Ishikawa (cell line): ENCODE measurements around the gene NOCT.

Experiments
- CEBPB ChIP-seq: IDR thresholded peaks from 2 replicates; pipeline ENCODE4 v1.6.1; 2012
- CREB1 ChIP-seq: IDR thresholded peaks from 2 replicates; pipeline ENCODE4 v1.6.1; 2012; ENCODE audit warnings: low read depth
- EGR1 ChIP-seq: IDR thresholded peaks from 2 replicates; pipeline ENCODE4 v1.6.1; 2012
- EP300 ChIP-seq: IDR thresholded peaks from 2 replicates; pipeline ENCODE4 v1.6.1; 2012; ENCODE audit warnings: borderline replicate concordance
- FOXM1 ChIP-seq: IDR thresholded peaks from 2 replicates; pipeline ENCODE4 v1.6.1; 2012; ENCODE audit warnings: low read depth, borderline replicate concordance
- NFIC ChIP-seq: IDR thresholded peaks from 2 replicates; pipeline ENCODE4 v1.6.1; 2012
- RAD21 ChIP-seq: IDR thresholded peaks from 2 replicates; pipeline ENCODE4 v1.6.1; 2012; ENCODE audit warnings: low read depth
- TAF1 ChIP-seq: IDR thresholded peaks from 2 replicates; pipeline ENCODE4 v1.6.1; 2012; ENCODE audit warnings: low read depth, mild to moderate bottlenecking
- TCF12 ChIP-seq: IDR thresholded peaks from 2 replicates; pipeline ENCODE4 v1.6.1; 2012; ENCODE audit warnings: low read depth
- TEAD4 ChIP-seq: IDR thresholded peaks from 2 replicates; pipeline ENCODE4 v1.6.1; 2012
- YY1 ChIP-seq: IDR thresholded peaks from 2 replicates; pipeline ENCODE4 v1.6.1; 2012; ENCODE audit warnings: low read depth
- ZBTB7A ChIP-seq: IDR thresholded peaks from 2 replicates; pipeline ENCODE4 v1.6.1; 2012; ENCODE audit warnings: low read depth
- TF ChIP-seq, protein P1 (sequence below): IDR thresholded peaks from 2 replicates; pipeline ENCODE4 v1.6.1; 2012
- TF ChIP-seq, protein P2 (sequence below): IDR thresholded peaks from 2 replicates; pipeline ENCODE4 v1.6.1; 2012
- TF ChIP-seq, protein P3 (sequence below): IDR thresholded peaks from 2 replicates; pipeline ENCODE4 v1.6.1; 2012; ENCODE audit warnings: low read depth, mild to moderate bottlenecking

Gene NOCT

DNA sequence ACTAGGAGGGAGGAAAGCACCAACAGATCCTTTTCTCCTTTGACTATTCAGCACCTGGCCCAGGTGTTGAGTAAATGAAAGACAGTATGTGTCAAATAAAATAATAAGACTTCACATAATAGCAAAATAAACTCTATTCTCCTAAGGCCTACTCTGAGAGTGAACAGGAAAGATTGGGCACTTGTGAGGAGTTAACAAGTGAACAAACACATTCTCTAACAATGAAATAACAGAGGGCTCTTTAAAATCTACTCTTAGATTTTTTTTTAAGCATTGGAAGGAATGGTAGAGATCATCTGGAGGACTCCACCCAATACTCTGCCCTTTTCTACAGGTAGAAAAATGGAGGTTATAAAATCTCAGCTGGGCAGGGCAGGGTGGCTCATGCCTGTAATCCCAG lies 39.1 kb upstream of the NOCT start:
- TF ChIP-seq, protein P1, sequence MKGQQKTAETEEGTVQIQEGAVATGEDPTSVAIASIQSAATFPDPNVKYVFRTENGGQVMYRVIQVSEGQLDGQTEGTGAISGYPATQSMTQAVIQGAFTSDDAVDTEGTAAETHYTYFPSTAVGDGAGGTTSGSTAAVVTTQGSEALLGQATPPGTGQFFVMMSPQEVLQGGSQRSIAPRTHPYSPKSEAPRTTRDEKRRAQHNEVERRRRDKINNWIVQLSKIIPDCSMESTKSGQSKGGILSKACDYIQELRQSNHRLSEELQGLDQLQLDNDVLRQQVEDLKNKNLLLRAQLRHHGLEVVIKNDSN = no peak
- no peak for TF ChIP-seq CREB1
- TF ChIP-seq TAF1 = no peak
- TF ChIP-seq TCF12 = no peak
- no peak for TF ChIP-seq YY1
- TF ChIP-seq, protein P2, sequence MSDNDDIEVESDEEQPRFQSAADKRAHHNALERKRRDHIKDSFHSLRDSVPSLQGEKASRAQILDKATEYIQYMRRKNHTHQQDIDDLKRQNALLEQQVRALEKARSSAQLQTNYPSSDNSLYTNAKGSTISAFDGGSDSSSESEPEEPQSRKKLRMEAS = no peak
- no peak for TF ChIP-seq FOXM1
- no peak for TF ChIP-seq RAD21
- no peak for TF ChIP-seq EGR1
- no peak for TF ChIP-seq EP300
- TF ChIP-seq CEBPB = no peak
- TF ChIP-seq TEAD4 = no peak
- no peak for TF ChIP-seq ZBTB7A
- TF ChIP-seq NFIC = no peak
- TF ChIP-seq, protein P3, sequence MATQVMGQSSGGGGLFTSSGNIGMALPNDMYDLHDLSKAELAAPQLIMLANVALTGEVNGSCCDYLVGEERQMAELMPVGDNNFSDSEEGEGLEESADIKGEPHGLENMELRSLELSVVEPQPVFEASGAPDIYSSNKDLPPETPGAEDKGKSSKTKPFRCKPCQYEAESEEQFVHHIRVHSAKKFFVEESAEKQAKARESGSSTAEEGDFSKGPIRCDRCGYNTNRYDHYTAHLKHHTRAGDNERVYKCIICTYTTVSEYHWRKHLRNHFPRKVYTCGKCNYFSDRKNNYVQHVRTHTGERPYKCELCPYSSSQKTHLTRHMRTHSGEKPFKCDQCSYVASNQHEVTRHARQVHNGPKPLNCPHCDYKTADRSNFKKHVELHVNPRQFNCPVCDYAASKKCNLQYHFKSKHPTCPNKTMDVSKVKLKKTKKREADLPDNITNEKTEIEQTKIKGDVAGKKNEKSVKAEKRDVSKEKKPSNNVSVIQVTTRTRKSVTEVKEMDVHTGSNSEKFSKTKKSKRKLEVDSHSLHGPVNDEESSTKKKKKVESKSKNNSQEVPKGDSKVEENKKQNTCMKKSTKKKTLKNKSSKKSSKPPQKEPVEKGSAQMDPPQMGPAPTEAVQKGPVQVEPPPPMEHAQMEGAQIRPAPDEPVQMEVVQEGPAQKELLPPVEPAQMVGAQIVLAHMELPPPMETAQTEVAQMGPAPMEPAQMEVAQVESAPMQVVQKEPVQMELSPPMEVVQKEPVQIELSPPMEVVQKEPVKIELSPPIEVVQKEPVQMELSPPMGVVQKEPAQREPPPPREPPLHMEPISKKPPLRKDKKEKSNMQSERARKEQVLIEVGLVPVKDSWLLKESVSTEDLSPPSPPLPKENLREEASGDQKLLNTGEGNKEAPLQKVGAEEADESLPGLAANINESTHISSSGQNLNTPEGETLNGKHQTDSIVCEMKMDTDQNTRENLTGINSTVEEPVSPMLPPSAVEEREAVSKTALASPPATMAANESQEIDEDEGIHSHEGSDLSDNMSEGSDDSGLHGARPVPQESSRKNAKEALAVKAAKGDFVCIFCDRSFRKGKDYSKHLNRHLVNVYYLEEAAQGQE = no peak

DNA sequence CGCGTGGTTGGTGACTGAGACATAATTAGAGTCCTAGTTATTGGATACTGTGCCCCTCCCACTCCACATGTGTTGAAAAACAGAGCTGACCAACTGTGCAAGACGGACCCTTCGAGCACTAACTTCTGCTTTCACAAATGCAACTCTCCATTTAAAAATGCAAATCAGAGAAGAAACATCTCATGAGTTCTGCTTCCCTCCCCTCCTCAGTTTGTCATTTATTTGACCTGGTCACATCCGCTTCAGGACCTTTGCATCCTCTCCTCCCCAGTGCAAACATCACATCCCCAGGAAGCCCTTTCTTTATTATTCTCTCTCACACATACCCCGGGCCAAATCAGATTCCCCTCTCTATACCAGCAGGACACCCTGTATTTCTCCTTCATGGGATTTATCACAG lies 38.1 kb upstream of the NOCT start:
- TF ChIP-seq EP300 (no peak), CREB1 (no peak), YY1 (no peak), ZBTB7A (no peak), NFIC (no peak), CEBPB (no peak)
- TF ChIP-seq, protein P2 = no peak
- TF ChIP-seq, protein P3 = no peak

DNA sequence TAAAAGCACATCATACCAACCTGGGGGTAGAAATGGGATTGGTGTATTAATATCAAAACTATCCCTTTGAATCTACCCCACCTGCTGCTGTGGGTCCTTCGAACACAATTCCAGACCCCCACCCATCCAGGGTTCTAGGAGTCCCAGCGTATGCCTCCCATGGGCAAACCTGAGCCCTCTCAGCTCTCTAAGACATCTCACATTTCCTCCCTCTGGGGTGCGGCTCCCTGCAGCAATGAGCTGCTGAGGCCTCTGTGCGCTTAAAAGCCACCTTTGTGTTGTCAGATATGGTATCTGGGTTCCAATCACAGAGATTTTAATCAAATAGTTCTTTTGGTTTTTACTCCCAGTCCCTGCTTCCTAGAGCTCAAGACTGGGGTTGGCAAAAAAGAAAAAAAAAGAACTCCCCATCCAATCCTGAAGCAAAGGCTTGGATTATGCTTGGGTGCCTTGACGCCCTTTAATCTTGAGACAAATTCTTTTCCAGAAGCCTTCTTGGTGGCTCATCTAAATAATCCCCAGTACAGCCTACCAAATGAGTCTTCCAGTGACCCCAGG lies 37.5 kb upstream of the NOCT start:
- no peak for TF ChIP-seq TAF1
- no peak for TF ChIP-seq NFIC
- no peak for TF ChIP-seq YY1
- no peak for TF ChIP-seq CREB1
- no peak for TF ChIP-seq CEBPB
- TF ChIP-seq, protein P2 = no peak
- no peak for TF ChIP-seq EGR1
- TF ChIP-seq TCF12 = no peak

DNA sequence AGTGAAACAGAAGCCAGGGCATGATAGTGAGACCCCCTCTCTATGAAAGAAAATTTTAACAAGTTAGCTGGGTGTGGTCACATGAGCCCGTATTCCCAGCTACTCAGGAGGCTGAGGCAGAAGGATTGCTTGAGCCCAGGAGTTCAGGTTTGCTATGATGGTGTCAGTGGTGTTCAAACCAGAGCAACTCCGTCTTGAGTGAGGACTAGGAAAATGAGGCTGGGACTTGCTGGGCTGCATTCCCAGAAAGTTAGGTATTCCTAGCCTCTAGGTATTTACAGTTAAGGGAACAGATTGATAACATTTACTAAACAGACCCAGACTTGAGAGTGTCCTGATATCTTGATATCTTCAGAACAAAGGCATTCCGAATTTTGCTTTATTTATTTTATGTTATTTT lies 37.0 kb upstream of the NOCT start:
- no peak for TF ChIP-seq EGR1
- TF ChIP-seq, protein P1 = no peak
- TF ChIP-seq CREB1 = no peak
- TF ChIP-seq RAD21 = no peak
- TF ChIP-seq CEBPB = no peak
- TF ChIP-seq, protein P3 = no peak
- no peak for TF ChIP-seq YY1
- TF ChIP-seq EP300 = no peak
- TF ChIP-seq, protein P2 = no peak
- no peak for TF ChIP-seq TEAD4
- no peak for TF ChIP-seq TCF12
- TF ChIP-seq FOXM1 = no peak
- TF ChIP-seq NFIC = no peak
- TF ChIP-seq TAF1 = no peak
- no peak for TF ChIP-seq ZBTB7A
